CD4-positive, alpha-beta T cell treated with Interleukin-4 for 1 hour (primary cell): ENCODE measurements around the gene SLC35A3.
"Not testable (repeated sequence)": the region's sequence is repeated elsewhere in the genome, so short reads cannot be mapped to it uniquely, and the experiment has no call there.

Experiments
- DNase-seq, 2 donors: peaks; one replicate each; pipeline ENCODE4 v3.0.0-alpha.2; 2020 to 2022

The SLC35A3 gene

DNA sequence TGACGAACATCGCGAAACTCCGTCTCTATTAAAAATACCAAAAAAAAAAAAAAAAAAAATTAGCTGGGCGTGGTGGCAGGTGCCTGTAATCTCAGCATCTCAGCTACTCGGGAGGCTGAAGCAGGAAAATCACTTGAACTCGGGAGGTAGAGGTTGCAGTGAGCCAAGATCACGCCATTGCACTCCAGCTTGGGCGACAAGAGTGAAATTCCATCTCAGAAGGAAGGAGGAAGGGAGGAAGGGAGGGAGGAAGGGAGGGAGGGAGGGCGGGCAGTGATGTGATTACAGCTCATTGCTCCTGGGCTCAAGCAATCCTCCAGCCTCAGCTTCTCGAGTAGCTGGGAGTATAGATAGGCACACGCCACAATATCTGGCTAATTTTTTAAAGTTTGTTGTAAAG is 7.5 kb downstream of the SLC35A3 start:
- DNase-seq: not testable (repeated sequence)

GRCh38 chr1:99978218-99978617 is 8.4 kb downstream of the SLC35A3 start:
- DNase-seq: no peak

DNA sequence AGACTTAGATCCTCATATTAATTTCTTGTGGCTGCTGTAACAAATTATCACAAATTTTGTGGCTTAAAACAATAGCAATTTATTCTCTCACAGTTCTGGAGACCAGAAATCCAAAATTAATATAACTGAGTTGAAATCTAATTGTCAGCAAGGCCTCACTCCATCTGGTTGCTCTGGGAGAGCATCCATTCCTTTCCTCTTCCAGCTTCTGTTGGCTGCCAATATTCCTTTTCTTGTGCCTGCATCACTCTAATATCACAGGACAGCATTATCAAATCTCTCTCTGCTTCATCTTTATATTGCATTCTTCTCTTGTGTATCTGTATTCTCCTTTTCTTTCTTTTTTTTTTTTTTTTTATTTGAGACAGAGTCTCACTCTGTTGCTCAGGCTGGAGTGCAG is 9.3 kb downstream of the SLC35A3 start:
- no peak for DNase-seq

- DNase-seq: no peak
Measured at GRCh38 chr1:99980928-99981327, 11.1 kb downstream of the SLC35A3 start.

DNA sequence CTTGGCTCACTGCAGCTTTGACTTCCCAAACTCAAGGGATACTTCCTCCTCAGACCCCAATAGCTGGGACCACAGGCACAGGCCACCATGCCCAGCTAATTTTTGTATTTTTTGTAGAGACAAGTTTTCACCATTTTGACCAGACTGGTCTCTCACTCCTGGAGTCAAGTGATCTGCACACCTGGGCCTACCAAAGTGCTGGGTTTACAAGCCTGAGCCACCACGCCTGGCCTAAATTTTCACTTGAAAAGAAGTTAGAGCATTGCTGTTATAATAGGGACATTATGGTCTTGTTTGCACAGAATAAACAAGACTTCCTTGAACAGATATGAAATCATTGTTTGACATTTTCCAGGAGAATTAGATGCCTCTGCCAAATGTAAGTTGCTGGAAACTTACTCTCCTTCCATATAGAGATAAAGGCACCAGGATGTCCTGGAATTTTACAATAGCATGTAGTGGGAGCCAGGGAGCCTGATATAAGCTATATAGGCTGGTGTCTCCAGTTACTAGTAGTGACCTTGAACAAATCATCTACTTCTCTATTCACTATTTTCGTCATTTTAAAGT is 16.9 kb downstream of the SLC35A3 start:
- no peak for DNase-seq

GRCh38 chr1:99988210-99988765 is 18.5 kb downstream of the SLC35A3 start:
- DNase-seq: no peak

- no peak for DNase-seq
Measured at GRCh38 chr1:99992044-99992722, 22.4 kb downstream of the SLC35A3 start.

DNA sequence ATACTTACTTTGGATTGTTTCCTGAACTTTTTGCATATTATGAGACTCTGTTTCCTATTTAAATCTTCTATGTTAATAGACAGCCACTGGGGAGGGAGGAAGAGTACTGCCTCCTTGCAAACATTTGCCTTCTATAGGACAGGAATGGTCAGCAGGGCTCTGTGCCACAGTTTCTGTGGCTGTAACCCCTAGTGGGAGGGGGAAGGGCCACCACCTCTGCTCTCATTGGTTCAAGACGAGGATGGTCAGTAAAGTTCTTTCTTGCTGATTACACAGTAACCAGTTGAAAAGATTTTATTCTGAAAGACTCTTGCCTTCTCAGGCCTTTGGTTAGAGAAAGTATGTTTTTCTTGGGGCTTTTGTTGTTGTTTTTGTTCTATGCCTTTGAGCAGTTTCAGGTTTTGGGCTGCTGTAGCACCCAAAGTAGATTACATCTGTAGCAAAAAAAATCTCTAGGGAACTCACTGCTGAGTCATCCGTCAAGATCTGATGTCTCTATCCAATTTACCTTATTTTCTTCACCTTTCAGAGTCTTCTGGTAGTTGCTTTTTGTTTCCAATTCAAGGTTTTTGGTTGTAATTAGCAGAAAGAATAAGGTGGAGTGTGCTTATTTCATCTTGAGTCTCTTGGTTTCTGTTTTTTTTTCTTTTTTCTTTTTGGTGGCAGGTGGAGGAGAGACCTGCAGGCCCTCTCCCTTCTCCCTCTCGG is 23.1 kb downstream of the SLC35A3 start:
- DNase-seq: no peak

GRCh38 chr1:99993468-99993845 is 23.7 kb downstream of the SLC35A3 start:
- no peak for DNase-seq

DNA sequence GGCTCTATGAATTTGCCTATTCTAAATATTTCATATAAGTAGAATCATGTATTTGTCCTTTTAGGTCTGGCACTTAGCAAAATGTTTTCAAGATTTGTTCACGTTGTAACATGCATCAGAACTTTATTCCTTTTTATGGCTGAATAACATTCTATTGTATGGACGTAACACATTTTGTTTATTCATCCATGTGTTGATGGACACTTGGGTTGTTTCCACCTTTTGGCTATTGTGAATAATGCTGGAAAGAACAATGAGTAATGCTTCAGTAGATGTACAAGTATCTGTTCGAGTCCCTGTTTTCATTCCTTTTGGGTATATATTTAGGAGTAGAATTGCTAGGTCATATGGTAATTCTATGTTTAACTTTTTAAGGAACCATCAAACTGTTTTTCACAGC is 24.7 kb downstream of the SLC35A3 start:
- DNase-seq: no peak

DNA sequence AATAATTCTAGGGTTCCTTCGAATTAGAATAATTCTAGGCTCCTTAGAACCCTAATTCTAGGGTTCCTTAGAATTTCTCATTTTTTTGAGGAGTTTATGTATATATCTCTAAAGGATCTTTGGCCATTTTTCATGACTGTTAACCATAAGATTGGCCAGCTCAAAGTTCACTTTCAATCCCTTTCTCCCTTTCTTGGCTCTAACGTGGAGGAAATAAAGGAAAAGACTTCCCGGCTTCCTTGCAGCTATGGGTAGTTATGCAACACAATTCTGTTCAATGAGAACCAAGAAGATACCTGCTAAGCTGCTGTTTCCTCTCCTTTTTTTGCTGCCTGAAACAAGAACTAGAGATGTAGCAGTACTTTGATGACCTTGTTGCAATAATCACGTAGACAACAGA is 27.2 kb downstream of the SLC35A3 start:
- no peak for DNase-seq

- DNase-seq: no peak
Measured at GRCh38 chr1:100001462-100001861, 31.7 kb downstream of the SLC35A3 start.

GRCh38 chr1:100005424-100005823 is 35.6 kb downstream of the SLC35A3 start:
- no peak for DNase-seq

- no peak for DNase-seq
Measured at GRCh38 chr1:100006688-100007087, 36.9 kb downstream of the SLC35A3 start.

GRCh38 chr1:100009458-100009857 is 39.7 kb downstream of the SLC35A3 start:
- no peak for DNase-seq

- no peak for DNase-seq
Measured at GRCh38 chr1:100010804-100011203, 41.0 kb downstream of the SLC35A3 start.

DNA sequence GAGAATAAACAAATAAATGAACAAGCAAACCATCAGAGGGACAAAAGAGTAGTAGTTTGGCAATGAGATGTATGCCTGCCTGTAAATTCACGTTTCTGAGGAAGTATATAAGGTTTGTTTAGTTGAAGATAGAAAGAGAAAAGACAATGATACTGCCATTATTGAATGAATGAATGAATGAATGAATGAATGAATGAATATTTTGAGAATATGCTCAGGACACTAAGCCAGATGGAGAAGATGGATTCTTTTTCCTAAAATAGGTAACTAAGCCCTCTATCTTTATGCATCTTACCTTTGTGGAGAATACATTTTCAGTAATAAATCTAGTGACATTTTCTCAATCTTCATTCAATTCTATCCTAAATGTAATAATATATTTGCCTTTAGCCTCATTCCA is 49.4 kb downstream of the SLC35A3 start:
- DNase-seq: no peak

GRCh38 chr1:100023482-100023881 is 53.7 kb downstream of the SLC35A3 start:
- no peak for DNase-seq

DNA sequence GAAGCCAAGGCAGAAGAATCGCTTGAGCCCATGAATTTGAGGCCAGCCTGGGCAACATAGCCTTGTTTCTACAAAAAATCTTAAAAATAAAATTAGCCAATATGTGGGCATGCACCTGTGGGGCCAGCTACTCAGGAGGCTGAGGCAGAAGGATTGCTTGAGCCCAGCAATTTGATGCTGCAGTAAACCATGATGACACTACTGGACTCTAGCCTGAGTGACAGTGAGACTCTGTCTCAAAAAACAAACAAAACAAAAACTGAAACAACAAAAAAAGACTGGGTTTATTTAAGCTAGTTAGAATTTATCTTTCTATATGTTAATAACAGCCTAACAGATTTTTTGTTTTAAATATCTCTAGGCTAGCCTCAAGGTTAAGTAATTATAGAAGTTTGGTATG is 57.4 kb downstream of the SLC35A3 start:
- no peak for DNase-seq

DNA sequence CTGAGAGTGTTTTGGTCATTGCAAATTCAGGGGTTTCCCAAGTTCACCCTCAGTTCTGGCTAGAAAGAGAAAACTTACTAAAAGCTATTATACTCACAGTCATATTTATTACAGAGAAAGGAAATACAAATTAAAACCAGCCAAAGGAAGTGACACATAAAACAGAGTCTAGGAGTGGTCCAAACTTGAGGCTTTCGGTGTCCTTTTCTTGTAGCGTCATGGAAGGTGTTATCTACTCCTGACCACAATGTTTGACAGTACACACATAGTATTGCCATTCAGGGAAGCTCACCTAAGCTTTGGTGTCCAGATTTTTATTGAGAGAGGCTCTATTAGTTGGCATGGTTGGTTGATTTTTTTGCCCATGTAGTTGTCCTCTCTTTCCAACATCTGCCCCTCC is 59.0 kb downstream of the SLC35A3 start:
- DNase-seq: peak; percentile 19 to 73

DNA sequence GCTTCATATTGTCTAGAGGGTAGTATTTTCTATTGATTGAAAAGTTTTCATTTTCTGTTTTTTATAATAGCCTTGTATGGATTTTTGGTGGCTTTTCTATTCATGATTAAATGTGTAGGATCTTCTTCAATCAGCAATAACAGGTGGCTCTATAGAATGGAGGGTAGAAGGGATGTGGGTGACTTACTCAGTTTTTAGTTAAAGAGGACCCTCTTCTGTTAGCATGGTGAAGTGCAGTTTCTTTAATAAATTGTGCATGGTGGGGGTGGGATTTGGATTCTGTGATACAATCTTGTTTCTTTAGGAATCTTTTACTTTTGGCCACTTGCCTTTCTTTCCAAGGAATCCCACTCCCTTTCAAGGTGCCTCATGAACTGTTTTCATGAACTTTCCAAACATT is 64.7 kb downstream of the SLC35A3 start:
- peak in 1 of 2 donors; percentile 41 for DNase-seq

DNA sequence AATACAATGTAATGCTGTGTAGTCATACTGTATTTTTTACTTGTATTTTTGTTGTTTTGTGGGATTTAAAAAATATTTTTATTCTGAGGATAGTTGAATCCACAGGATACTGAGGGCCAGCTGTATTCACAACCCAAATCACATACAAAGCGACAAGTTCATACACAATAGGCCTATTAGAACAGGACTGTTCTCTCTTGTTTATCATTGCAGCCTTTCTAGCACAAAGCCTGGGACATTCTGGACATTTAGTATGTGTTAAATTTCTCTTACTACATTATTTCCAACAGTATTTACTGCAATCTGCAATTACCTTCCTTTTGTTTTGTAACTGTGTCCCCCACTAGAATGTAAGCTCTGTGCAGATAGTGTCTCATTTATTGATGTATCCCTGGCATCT is 65.4 kb downstream of the SLC35A3 start:
- no peak for DNase-seq

DNA sequence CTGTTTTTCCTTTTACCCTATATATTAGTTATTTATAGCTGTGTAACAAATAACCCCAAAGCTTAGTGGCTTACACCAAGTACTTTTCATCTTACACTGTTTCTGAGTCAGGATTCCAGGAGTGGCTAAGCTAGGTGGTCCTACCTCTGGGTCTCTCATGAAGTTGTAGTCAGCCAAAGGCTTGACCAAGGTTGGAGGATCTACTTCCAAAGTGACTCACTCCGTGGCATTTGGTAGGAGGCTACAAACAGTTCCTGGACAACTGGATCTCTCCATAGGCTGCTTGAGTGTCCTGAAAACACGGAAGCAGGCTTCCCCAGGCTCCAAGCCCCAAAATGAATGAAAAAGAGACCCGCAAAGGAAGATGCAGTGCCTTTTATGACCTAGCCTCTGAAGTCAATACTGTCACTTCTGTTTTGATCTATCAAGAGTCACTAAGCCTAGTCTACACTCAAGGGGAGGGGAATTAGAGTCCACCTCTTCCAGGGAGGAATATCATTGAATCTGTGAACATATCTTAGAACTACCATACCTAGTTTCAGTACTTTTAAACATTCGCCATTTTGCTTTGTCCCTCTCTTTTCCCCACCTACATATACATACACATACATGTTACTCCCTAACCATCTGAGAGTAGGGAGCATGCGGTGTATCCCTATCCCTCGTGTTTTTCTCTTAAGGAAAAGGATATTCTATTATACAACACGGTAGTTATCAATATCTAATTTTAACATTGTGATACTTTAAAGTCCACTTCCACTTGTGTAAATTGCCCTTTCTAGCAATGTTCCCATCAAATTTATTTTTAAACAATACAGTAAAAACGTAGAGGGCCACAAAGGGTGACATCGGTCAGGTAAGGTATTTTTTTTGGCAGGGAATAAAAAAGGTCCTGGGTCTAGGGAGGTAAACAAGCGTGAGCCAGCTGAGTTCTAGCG is 67.2 kb downstream of the SLC35A3 start:
- DNase-seq: no peak
